ENCODE data around the gene AGAP5. TPM values are rescaled to one million over a fixed set of nuclear protein-coding genes. Genes with fewer than 3 reads are reported as not detected.

AGAP5 gene
- total and polyA plus RNA-seq, 11 donors = 1.2 to 6.2 (median 3.3) TPM

- Histone ChIP-seq H3K4me3 (peak overlapping the region in 1 of 12 donors; percentile 29), H3K4me1 (peaks cover 5 to 42% (median 23%) of the 10 kb centered on the region in 12 donors), H3K36me3 (peaks cover 0 to 57% (median 41%) of the 10 kb centered on the region in 9 donors), H3K27me3 (no peaks in the 10 kb centered on the region), H3K9me3 (no peaks in the 10 kb centered on the region), H3K27ac (peak overlapping the region in 4 of 12 donors; percentile 14 to 67 (median 35))
- TF ChIP-seq POLR2A (IDR thresholded peaks at IDR 0.05) = no peak
- TF ChIP-seq, protein P1, sequence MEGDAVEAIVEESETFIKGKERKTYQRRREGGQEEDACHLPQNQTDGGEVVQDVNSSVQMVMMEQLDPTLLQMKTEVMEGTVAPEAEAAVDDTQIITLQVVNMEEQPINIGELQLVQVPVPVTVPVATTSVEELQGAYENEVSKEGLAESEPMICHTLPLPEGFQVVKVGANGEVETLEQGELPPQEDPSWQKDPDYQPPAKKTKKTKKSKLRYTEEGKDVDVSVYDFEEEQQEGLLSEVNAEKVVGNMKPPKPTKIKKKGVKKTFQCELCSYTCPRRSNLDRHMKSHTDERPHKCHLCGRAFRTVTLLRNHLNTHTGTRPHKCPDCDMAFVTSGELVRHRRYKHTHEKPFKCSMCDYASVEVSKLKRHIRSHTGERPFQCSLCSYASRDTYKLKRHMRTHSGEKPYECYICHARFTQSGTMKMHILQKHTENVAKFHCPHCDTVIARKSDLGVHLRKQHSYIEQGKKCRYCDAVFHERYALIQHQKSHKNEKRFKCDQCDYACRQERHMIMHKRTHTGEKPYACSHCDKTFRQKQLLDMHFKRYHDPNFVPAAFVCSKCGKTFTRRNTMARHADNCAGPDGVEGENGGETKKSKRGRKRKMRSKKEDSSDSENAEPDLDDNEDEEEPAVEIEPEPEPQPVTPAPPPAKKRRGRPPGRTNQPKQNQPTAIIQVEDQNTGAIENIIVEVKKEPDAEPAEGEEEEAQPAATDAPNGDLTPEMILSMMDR (IDR thresholded peaks at IDR 0.05) = no peak
- 81 to 89% (median 85%) methylated on average over 9 to 16 of the region's 16 CpGs for WGBS, 4 donors
- intact Hi-C loops (cut with DNase I) = loop anchor here in 3 of 10 donors (5.0 to 10.0 kb wide), 2 partner anchors 79 to 82 kb away; partner anchors contain the start of gene SYNPO2L (in 1 of the 3)
- DNase-seq (no peak), ATAC-seq (no peak)
These were observed 36.3 kb upstream of the AGAP5 start for GRCh38 chr10:73734028-73734720.

DNA sequence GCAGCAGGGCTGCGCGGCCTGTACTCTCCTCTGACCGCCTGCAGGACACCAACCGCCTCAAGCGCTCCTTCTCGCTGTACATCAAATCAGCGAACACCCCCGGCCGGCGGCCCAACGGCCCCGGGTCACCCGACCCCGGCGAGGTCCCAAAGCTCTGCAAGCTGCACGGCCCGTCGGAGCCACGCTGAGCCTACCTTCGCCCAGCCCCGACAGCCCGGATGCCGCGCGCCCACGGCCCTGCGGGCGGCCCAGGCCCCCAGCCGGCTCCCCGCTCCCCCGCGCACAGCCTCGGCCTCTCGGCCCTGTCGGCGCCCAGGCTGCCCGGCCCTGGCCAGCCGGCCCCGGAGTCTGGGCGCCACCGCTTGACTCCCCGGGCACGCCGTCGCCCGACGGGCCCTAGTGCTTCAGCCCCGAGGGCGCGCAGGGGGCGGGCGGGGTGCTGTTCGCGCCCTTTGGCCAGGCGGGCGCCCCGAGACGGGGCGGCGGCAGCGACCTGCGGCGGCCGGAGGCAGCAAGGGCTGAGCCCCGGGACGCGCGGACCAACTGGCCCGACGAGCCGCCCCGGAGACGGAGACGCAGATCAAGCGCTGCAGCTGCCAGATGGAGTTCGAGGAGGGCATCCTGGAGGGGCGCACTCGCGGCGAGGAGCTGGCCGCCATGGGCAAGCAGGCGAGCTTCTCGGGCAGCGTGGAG lies 35.2 kb upstream of the AGAP5 start:
- Histone ChIP-seq H3K27ac (peak overlapping the region in 7 of 12 donors; percentile 2 to 67 (median 24)), H3K27me3 (no peaks in the 10 kb centered on the region), H3K36me3 (peaks cover 0 to 55% (median 43%) of the 10 kb centered on the region in 9 donors), H3K4me1 (peaks cover 5 to 48% (median 28%) of the 10 kb centered on the region in 12 donors), H3K4me3 (peak overlapping the region in 6 of 12 donors; percentile 16 to 29 (median 27)), H3K9me3 (no peaks in the 10 kb centered on the region)
- intact Hi-C loops (cut with DNase I) = loop anchor here in 3 of 10 donors (5.0 to 10.0 kb wide), 2 partner anchors 78 to 81 kb away; partner anchors contain the start of gene SYNPO2L (in 1 of the 3)
- WGBS, 4 donors = 69 to 85% (median 70%) methylated on average over 48 to 84 of the region's 84 CpGs
- no peak for TF ChIP-seq POLR2A (IDR thresholded peaks at IDR 0.05)
- TF ChIP-seq, protein P1 (IDR thresholded peaks at IDR 0.05) = no peak
- DNase-seq (peak in 1 of 5 donors; percentile 42), ATAC-seq (no peak)

DNA sequence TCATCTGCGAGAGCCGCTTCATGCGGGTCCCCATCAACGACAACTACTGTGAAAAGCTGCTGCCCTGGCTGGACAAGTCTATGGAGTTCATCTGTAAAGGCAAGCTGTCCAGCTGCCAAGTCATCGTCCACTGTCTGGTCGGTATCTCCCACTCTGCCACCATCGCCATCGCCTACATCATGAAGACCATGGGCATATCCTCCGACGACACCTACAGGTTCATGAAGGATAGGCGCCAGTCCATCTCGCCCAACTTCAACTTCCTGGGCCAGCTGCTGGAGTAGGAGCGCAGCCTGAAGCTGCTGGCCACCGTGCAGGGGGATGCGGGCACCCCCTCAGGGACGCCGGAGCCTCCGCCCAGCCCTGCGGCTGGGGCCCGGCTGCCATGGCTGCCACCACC lies 34.5 kb upstream of the AGAP5 start:
- Histone ChIP-seq H3K4me3 (no peak overlapping the region), H3K27ac (no peak overlapping the region), H3K36me3 (peaks cover 0 to 57% (median 46%) of the 10 kb centered on the region in 9 donors), H3K27me3 (no peaks in the 10 kb centered on the region), H3K4me1 (peaks cover 5 to 48% (median 28%) of the 10 kb centered on the region in 12 donors), H3K9me3 (no peaks in the 10 kb centered on the region)
- intact Hi-C loops (cut with DNase I) = loop anchor here in 3 of 10 donors (5.0 to 10.0 kb wide), 2 partner anchors 78 to 80 kb away; partner anchors contain the start of gene SYNPO2L (in 1 of the 3)
- WGBS, 4 donors = 91 to 94% (median 92%) methylated on average over 17 to 20 of the region's 20 CpGs
- no peak for TF ChIP-seq POLR2A (IDR thresholded peaks at IDR 0.05)
- TF ChIP-seq, protein P1 (IDR thresholded peaks at IDR 0.05) = no peak
- no peak for DNase-seq
- no peak for ATAC-seq

Data from heart left ventricle (tissue), 16 donors.